ENCODE results near the gene FGD2. TPM values are rescaled to one million over a fixed set of nuclear protein-coding genes. Genes with fewer than 3 reads are reported as not detected.

Gene FGD2
- polyA plus RNA-seq, 1 experiment: not detected

GRCh38 chr6:36971921-36972673, 33.4 kb upstream of the FGD2 start:
- CTCF ChIA-PET: interaction anchor here (0.5 to 1.0 kb wide), 2 partner anchors 8 to 210 kb away, joined by 3 to 5 read pairs; no protein-coding TSS in a partner anchor
- Histone ChIP-seq H3K27me3 (ENCODE audit: control insufficient read depth, insufficient read depth, low read length) (no peaks in the 10 kb centered on the region), H3K4me3 (ENCODE audit: low read depth, low read length) (no peak overlapping the region), H3K9me3 (ENCODE audit: control insufficient read depth, insufficient read depth, low read length) (no peaks in the 10 kb centered on the region), H3K27ac (ENCODE audit: low read depth, low read length) (no peak overlapping the region)
- no peak for DNase-seq (ENCODE audit: low read depth, low spot score)
- POLR2A ChIA-PET: no interaction called here
- no peak for TF ChIP-seq CTCF (IDR thresholded peaks at IDR 0.05; ENCODE audit: low read depth, low read length)

DNA sequence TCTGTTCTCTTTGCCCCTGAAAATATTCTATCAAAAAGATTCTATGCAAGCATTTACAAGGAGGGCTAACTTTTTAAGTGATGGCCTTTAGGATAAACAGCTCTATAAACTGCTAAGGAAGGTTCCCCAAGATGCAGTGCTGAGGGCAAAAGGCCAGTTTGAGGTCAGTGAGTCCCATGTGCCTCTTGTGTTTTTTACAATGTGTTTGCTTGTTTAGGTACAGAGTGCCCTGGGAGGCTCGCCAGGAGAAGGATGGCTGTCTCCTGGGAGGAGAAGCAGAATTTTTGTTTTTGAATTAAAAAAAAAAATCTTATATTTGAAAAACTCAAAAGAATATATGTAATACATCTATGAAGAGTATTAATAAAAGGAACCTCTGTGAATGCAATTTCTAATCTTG, 32.3 kb upstream of the FGD2 start:
- Histone ChIP-seq H3K27me3 (ENCODE audit: control insufficient read depth, insufficient read depth, low read length) (no peaks in the 10 kb centered on the region), H3K4me3 (ENCODE audit: low read depth, low read length) (no peak overlapping the region), H3K9me3 (ENCODE audit: control insufficient read depth, insufficient read depth, low read length) (no peaks in the 10 kb centered on the region), H3K27ac (ENCODE audit: low read depth, low read length) (no peak overlapping the region)
- no peak for DNase-seq (ENCODE audit: low read depth, low spot score)
- ChIA-PET POLR2A (no interaction called here), CTCF (interaction anchor here (1.0 kb wide), 1 partner anchor 9 kb away, joined by 3 read pairs; no protein-coding TSS in a partner anchor)
- TF ChIP-seq CTCF (IDR thresholded peaks at IDR 0.05; ENCODE audit: low read depth, low read length): no peak

GRCh38 chr6:36973647-36974046, 31.8 kb upstream of the FGD2 start:
- no peak overlapping the region for H3K27ac ChIP-seq (ENCODE audit: low read depth, low read length)
- H3K27me3 ChIP-seq (ENCODE audit: control insufficient read depth, insufficient read depth, low read length): no peaks in the 10 kb centered on the region
- no peak for DNase-seq (ENCODE audit: low read depth, low spot score)
- no peaks in the 10 kb centered on the region for H3K9me3 ChIP-seq (ENCODE audit: control insufficient read depth, insufficient read depth, low read length)
- TF ChIP-seq CTCF (IDR thresholded peaks at IDR 0.05; ENCODE audit: low read depth, low read length): no peak
- POLR2A ChIA-PET: no interaction called here
- no peak overlapping the region for H3K4me3 ChIP-seq (ENCODE audit: low read depth, low read length)
- CTCF ChIA-PET: no interaction called here

DNA sequence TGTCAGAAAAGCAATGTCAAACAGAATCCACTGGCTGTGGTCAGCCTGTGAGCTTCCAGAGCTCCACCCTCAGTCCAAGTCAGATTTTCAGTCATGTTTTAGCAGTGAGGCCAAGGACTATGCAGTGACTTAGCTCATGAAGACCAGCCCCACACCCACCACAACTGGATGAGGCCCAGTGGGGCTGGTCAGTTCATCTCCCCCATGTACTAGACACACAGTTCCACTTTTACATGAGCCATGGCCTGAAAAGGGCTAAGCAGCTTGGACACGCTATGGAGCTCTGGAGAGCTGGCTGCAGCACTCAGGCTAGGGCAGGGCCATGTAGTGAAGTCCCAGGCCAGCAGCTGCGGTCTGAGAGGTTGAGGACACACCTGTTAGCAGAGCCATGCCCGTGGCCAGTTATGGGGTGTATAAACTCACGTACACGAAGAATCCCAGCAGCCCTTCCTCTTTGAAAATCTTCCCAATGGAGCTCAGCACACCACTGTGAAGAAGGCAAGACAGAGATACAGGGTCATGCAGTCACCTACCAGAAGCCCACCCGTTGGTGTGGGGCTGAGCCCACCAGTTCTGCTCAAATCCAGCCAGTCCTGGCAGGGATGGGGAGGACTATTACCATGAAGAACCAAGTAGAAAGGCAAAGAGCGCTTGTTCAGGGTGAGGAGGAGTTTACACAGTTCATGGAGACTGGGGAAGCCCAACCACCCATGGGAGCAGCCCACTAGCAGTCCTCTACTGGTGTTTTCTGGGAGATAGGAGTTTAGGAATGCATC, 30.0 kb upstream of the FGD2 start:
- DNase-seq (ENCODE audit: low read depth, low spot score): no peak
- H3K4me3 ChIP-seq (ENCODE audit: low read depth, low read length): no peak overlapping the region
- H3K27me3 ChIP-seq (ENCODE audit: control insufficient read depth, insufficient read depth, low read length): no peaks in the 10 kb centered on the region
- POLR2A ChIA-PET: interaction anchor here (1.0 kb wide), 1 partner anchor 10 kb away, joined by 3 read pairs; the partner anchor contains the start of gene MTCH1
- no peaks in the 10 kb centered on the region for H3K9me3 ChIP-seq (ENCODE audit: control insufficient read depth, insufficient read depth, low read length)
- no peak overlapping the region for H3K27ac ChIP-seq (ENCODE audit: low read depth, low read length)
- TF ChIP-seq CTCF (IDR thresholded peaks at IDR 0.05; ENCODE audit: low read depth, low read length): no peak
- CTCF ChIA-PET: interaction anchor here (0.5 to 3.3 kb wide), 2 partner anchors 90 to 361 kb away, joined by 4 to 13 read pairs; partner anchors contain the start of gene C6orf89

GRCh38 chr6:36976007-36976264, 29.5 kb upstream of the FGD2 start:
- POLR2A ChIA-PET: interaction anchor here (1.0 kb wide), 1 partner anchor 10 kb away, joined by 3 read pairs; the partner anchor contains the start of gene MTCH1

More at GRCh38 chr6:36976007-36976264, 29.5 kb upstream of the FGD2 start:
- no peaks in the 10 kb centered on the region; the same call in 1 of the 2 replicates for H3K9me3 ChIP-seq (ENCODE audit: control insufficient read depth, insufficient read depth, low read length)
- H3K27me3 ChIP-seq (ENCODE audit: control insufficient read depth, insufficient read depth, low read length): no peaks in the 10 kb centered on the region
- no peak overlapping the region for H3K27ac ChIP-seq (ENCODE audit: low read depth, low read length)
- TF ChIP-seq CTCF (IDR thresholded peaks at IDR 0.05; ENCODE audit: low read depth, low read length): no peak
- no peak overlapping the region for H3K4me3 ChIP-seq (ENCODE audit: low read depth, low read length)
- CTCF ChIA-PET: interaction anchor here (3.3 kb wide), 1 partner anchor 91 kb away, joined by 13 read pairs; the partner anchor contains the start of gene C6orf89
- no peak for DNase-seq (ENCODE audit: low read depth, low spot score)

Measured in AG04450 (cell line).